HG03342 (cell line): Measurements from ENCODE around the gene ADPRHL1.
"Not testable (repeated sequence)": the region's sequence is repeated elsewhere in the genome, so short reads cannot be mapped to it uniquely, and the experiment has no call there.

Experiments
- ATAC-seq: cut with Tn5 transposase; IDR thresholded peaks from one replicate; pipeline ENCODE4 v1.9.1; 2021; ENCODE audit warnings: mild to moderate bottlenecking, moderate library complexity; ENCODE audit not compliant: unreplicated experiment

The ADPRHL1 gene

DNA sequence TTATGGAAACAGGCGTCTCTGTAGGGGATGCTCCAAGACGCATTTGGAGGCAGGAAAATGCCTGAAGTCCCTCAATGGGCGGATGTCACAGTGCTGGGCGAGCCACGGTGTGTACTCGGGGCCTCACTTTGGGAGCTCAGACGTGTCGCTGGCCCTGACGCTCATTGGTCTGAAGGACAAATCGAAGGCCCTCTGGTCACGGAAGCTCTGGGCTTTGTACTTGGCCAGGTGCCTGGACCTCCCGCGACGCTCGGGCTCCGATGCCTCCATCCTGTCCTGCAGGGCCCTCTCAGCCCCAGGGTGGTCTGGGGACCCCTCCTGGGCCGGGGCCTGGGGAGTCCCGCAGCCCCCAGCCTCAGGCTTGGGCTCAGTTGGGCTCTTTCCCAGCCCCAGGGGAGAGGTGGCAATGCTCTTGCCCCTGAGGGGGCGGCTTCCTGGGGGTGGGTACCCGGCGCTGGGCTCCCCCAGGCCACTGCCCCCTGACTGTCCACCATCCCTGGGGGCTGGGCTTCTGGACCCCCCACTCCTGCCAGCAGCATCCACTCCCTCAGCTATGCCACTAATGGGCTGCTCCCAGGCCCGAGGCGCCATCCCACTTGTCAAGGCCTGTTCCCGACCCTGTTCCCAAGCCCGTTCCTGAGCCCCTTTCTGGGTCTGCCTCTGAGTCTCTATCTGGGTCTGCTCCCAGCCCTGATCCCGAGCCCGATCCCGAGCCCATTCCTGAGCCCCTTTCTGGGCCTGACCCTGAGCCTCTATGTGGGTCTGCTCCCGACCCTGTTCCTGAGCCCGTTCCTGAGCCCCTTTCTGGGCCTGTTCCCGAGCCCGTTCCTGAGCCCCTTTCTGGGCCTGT is 49.8 kb downstream of the ADPRHL1 start:
- ATAC-seq, result no peak

DNA sequence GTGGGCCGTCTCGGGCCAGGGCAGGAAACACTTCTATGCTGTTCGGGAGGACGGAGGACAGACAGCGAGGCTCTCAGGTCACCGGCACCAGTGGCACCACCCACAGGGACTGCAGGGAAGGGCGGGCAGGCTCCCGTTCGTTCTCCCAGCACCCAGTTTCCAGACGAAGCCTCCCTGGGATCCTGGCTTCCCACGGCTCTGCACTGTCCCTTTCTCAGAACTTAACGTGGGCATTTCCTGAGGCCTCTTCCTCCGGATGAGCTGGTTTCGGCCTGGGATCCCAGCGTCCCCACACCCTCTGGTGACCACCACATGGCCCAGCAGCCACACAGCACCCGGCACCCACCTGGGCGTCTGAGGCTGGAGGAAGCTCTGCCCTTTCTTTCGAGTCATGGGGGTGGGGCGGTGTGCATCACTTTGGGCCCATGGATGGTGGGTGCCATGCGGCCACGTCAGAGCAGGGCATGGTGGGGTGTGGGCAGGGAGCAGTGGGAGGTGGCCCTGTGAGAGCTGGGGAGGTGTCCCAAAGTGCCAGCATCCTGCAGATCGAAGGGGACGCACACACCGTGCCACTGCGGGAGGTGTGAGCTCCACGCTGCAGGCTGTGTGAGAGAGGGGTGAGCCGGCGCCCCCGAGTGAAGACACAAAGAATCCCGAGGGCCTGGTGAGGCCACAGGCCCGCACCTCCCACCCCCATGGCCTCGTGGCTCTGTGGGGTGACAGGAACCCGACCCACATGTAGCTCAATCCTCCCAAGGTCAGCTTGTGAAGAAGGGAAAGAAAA is 50.6 kb downstream of the ADPRHL1 start:
- no peak for ATAC-seq

DNA sequence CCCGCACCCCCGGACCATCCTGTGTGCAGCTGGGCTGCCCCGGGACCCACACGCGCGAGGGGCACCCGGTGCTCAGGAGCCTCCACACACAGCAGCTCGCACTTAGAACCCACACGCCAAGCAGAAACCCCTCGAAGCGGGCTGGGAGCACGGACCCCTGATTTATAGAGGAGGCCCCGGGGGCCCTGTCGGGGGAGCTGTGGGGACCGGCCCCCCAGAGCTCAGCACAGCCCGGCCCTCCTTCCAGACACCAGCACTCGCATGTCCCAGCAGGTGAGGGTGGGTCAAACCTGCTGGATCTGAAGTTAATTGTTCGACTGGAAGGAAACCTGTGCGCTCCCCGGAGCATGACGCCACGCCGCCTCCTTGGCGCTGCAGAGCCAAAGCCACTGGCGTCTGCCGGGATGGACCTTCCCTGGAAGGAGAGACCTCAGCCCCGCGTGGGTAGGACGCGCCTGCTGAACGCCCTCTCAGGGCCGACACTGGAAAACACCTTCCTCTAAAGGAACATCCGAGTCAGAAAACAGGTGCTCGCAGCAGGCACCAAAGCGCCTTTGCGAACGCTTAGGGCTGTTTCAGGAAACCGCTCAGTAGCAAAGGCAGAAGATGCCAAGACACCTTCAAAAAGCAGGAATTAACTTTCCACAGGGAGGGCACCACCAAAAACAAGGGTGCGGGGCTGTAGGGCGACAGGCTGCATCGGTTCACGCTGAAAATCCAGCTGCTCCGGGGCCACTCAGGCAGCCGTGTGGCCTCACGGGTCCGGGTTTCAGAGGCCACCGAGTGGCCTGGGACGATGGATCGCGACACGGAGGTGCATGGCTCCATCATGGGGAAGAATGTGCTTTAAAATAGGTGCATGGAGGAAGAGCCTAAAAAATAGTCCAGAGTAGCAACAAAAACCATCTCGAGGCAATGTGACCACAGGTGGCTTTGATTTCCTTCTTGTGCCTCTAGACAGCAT is 51.6 kb downstream of the ADPRHL1 start:
- ATAC-seq, result no peak

- no peak for ATAC-seq
Measured at GRCh38 chr13:113400621-113401451, 52.5 kb downstream of the ADPRHL1 start.

GRCh38 chr13:113399755-113400149 is 53.5 kb downstream of the ADPRHL1 start:
- ATAC-seq, result no peak

DNA sequence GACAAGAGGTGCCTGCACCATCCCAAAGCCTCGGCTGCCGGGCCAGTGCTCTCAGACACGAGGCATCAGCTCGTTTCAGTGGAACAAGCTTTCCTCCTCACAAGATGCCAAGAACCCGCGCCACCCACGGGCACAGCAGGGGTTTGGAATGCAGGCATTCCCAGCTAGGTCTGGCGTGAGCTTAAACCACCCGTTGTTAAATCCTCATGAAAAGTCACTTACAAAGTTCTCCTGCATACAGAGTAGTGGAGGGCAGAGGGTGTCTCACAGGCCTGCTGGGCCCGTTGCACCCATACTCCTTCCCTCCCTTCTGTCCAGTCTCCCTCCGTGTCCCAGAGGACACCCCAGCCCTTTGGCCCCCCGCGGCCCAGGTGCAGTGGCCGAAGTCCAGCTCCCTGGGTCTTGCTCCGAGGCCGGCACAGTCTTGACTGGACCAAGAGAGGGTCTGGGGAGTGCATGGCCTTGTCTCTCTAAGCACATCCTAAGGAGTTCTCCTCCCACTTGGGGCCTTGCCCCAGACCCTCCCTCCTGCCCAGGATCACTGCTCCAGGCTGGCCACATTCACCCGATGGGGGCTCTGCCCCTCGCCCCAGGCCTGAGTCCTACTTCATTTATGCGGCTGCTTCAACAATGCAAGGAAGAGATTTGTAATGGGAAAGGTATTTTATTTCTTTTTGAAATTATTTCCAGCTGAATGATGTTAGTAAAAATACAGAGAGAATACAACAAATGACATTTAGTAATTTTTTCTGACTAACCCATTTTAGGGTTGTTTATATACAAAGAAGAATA is 54.1 kb downstream of the ADPRHL1 start:
- no peak for ATAC-seq

DNA sequence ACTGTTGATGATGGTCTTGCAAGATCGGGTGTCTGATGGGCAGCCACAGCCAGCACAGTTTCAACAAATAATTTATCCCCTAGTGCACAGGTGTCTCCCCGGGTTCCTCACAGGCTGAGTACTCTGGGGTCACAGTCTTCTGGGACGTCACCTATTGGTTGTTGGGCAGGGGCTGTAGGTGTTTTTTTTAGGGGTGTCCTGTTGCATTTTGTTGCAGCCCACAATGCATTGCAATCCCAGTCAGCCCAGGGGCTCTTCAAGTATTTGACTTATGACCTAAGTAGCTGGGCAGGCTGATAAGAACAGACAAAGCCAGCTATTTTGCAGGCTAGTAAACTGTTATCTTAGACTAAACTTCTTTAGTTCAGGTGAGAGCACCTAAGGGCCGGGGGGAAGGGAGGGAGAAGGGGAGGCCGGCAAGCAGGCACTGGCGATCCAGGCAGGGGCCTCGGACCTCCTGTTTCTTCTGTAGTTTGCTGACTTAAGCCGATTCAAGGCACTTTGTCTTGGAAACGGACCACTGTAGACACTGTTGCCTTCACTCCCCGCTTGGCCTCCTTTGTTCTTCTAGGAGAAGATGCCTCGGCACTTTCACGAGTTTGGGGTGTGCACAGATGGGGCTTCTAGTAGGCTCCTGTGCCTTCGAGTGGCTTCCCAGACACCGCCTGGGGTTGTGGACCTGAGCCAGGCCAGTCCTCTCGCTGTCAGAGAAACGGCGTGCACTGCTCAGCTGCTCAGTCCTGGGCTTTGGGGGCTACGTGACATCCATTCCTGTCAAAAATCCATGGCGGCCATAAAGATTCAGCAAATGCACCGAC is 55.5 kb downstream of the ADPRHL1 start:
- ATAC-seq, result no peak

DNA sequence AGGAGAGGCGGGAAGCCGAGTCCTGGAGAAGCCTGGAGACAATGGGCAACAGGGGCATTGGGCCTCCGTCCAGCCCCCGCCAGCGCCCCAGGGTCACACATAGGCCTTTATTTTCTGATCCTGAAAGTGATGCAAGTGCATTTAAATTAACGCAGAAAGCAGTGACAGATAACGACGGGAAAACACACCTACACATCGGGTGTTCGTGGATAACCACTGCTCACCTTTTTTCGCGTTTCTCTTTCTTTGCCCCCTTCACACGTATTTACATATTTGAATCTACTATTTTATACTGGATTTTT is 59.0 kb downstream of the ADPRHL1 start:
- ATAC-seq, result no peak

GRCh38 chr13:113393563-113394338 is 59.5 kb downstream of the ADPRHL1 start:
- peak; percentile 95 for ATAC-seq

GRCh38 chr13:113393226-113393562 is 60.1 kb downstream of the ADPRHL1 start:
- ATAC-seq, result no peak

- ATAC-seq, result no peak
Measured at GRCh38 chr13:113390874-113391497, 62.3 kb downstream of the ADPRHL1 start.

DNA sequence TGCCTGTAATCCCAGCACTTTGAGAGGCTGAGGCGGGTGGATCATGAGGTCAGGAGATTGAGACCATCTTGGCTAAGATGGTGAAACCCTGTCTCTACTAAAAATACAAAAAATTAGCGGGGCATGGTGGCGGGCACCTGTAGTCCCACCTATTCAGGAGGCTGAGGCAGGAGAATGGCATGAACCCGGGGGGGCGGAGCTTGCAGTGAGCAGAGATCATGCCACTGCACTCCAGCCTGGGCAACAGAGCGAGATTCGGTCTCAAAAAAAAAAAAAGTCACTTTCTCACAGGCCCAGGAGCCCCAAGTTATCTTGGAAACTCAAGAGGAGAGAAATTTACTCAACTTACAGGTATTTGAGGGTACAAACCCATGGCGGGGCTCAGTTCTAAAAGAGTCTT is 63.7 kb downstream of the ADPRHL1 start:
- ATAC-seq, result not testable (repeated sequence)

DNA sequence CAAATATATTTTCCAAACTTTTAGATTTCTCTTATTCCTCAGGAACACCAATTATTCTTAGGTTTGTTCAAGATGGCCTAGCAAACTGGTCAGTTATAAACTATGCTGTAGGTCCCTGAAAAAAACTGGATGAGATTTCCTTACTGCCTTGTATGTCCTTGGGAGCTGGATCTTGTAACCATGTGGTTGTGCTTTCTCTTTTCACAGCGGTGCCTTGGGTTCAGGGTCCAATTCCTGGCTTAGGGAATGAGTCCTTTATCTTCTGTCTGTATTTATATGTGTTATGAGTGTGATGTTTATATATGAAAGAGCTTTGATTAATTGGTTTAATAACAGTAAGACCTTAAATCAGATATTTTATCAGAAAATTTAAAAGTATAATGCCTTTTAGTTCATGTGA is 65.9 kb downstream of the ADPRHL1 start:
- ATAC-seq, result no peak

- ATAC-seq, result no peak
Measured at GRCh38 chr13:113383089-113383488, 70.2 kb downstream of the ADPRHL1 start.

DNA sequence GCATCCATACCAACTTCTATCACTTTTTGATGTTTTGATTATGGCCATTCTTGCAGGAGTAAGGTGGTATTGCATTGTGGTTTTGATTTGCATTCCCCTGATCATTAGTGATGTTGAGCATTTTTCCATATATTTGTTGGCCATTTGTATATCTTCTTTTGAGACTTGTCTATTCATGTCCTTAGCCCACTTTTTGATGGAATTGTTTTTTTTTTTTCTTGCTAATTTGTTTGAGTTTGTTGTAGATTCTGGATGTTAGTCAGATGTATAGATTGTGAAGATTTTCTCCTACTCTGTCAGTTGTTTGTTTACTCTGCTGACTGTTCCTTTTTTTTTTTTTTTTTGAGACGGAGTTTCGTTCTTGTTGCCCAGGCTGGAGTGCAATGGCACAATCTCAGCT is 70.7 kb downstream of the ADPRHL1 start:
- not testable (repeated sequence) for ATAC-seq

DNA sequence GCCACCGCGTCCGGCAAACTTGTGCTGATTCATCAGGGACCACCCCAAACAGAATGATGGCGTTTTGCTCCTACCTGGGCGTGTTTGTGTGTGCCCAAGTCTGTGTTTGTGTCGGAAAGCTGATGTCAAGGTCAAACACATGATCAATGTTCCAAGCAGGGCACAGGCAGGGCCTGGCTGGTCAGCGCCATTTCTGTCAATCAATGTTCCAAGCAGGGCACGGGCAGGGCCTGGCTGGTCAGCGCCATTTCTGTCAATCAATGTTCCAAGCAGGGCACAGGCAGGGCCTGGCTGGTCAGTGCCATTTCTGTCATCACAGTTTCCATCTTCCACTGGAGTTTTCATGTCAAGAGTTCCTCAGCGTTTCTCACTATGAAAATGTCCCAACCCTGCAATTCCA is 74.5 kb downstream of the ADPRHL1 start:
- no peak for ATAC-seq

DNA sequence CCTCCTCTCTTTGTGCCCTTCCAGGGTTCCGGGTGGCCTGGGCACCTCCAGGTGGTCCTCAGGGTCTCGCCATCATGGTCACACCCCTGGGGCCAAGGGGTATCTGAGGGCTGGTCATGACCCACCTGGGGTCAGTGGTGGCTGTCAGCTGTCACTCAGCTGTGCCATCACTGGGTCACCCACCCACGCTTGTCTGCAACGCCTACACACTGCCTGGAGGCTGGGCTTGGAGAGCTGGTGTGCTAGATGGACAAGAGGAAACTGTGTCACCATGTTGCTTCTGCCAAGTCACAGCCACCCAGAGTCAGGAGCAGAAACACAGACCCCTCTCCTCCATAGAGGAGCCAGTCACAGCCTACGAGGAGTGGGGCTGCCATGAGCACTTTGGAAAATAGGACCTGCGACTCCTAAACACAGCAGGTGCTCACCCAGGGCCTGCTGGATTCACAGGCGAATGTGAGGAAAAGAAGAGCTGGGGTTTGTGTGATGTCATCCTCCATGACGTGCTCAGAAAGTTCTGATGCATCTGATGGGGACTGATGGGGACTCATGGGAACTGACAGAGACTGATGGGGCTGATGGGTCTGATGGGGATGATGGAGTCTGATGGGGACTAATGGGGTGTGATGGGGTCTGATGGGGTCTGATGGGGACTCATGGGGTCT is 78.6 kb downstream of the ADPRHL1 start:
- ATAC-seq, result no peak
